Upper lobe of left lung (tissue), 6 donors: ENCODE data around the gene VCAM1. TPM values are rescaled to one million over a fixed set of nuclear protein-coding genes. Genes with fewer than 3 reads are reported as not detected.

Experiments
- ATAC-seq, 2 donors: fragments of 200-7000 bp; cut with Tn5 transposase; one replicate each; pipeline ENCODE4 v1.9.1; 2022; ENCODE audit warnings: mild to moderate bottlenecking in 2 of 2, moderate library complexity in 2 of 2; ENCODE audit not compliant: low FRiP score in 2 of 2
- DNase-seq, 2 donors: peaks; one replicate each; pipeline ENCODE4 v3.0.0-alpha.2; 2019 to 2020
- H3K27ac ChIP-seq, 4 donors: fragments of 200-600 bp; sonication (generic); one replicate each; pipeline ENCODE4 v1.5.1; 2016 to 2019
- H3K27me3 ChIP-seq, 4 donors: fragments of 200-600 bp; sonication (generic); one replicate each; pipeline ENCODE4 v1.5.1; 2017 to 2019
- H3K36me3 ChIP-seq, 4 donors: fragments of 200-600 bp; sonication (generic); one replicate each; pipeline ENCODE4 v1.5.1; 2016 to 2019
- H3K4me1 ChIP-seq, 4 donors: fragments of 200-600 bp; sonication (generic); one replicate each; pipeline ENCODE4 v1.5.1; 2018 to 2019
- H3K4me3 ChIP-seq, 4 donors: fragments of 200-600 bp; sonication (generic); one replicate each; pipeline ENCODE4 v1.5.1; 2017 to 2019; ENCODE audit warnings: mild to moderate bottlenecking in 2 of 4, moderate library complexity in 1 of 4
- H3K9me3 ChIP-seq, 4 donors: fragments of 200-600 bp; sonication (generic); one replicate each; pipeline ENCODE4 v1.5.1; 2018 to 2019
- CTCF ChIP-seq, 6 experiments: fragments of 450-650 bp in 4 of 6; fragments of 200-600 bp in 2 of 6; sonication (generic) in 2 of 6; IDR thresholded peaks; one replicate each; pipeline ENCODE4 v1.5.1; 2016 to 2019; ENCODE audit warnings: antibody characterized with exemption in 6 of 6
- EP300 ChIP-seq, 4 donors: sonication (generic); formaldehyde crosslinking; IDR thresholded peaks; one replicate each; pipeline ENCODE4 v1.5.1; 2017; ENCODE audit warnings: antibody characterized with exemption in 4 of 4, control low read depth in 2 of 4
- POLR2A ChIP-seq, 4 donors: fragments of 450-650 bp; IDR thresholded peaks; one replicate each; pipeline ENCODE4 v1.5.1; 2016 to 2017; ENCODE audit warnings: antibody characterized with exemption in 4 of 4, mild to moderate bottlenecking in 2 of 4
- POLR2AphosphoS5 ChIP-seq, 2 donors: sonication (generic); formaldehyde crosslinking; IDR thresholded peaks; one replicate each; pipeline ENCODE4 v1.5.1; 2017; ENCODE audit warnings: antibody characterized with exemption in 2 of 2
- WGBS, 2 donors: methylation state at CpG; one replicate each; pipeline ENCODE4 v1.1.5; 2017 to 2018; 5-methylcytosine and 5-hydroxymethylcytosine counted together
- total RNA-seq, 6 donors: library from RNA; depleted of rRNA in 4 of 6; stranded (reverse); fragments of >200 nt in 4 of 6; gene quantifications; one replicate each; pipeline versions ENCODE4 v1.1.0 to v1.2.1, GENCODE V29; 2016 to 2021
- donor health status: DM: no; HTN: no; CAD: no; lungs with moderate emphysema.
- donor health status: DM: no; HTN: yes; CAD: no; lungs with severe emphysema.

The VCAM1 gene
- total RNA-seq, 6 donors from 2014 or later, result 1.0 to 12.5 (median 3.2) TPM

GRCh38 chr1:100769906-100770646, 50.5 kb downstream of the VCAM1 start:
- no peak overlapping the region for H3K27ac ChIP-seq
- TF ChIP-seq POLR2AphosphoS5 (IDR thresholded peaks at IDR 0.05) (no peak), EP300 (IDR thresholded peaks at IDR 0.05) (no peak), CTCF (IDR thresholded peaks at IDR 0.05) (no peak), POLR2A (IDR thresholded peaks at IDR 0.05) (no peak)

GRCh38 chr1:100773444-100773843, 53.9 kb downstream of the VCAM1 start:
- H3K4me3 ChIP-seq, result no peak overlapping the region
- WGBS, 2 donors, result 84 to 91% methylated on average over 3 of the region's 3 CpGs
- H3K27me3 ChIP-seq, result no peaks in the 10 kb centered on the region
- H3K36me3 ChIP-seq, result no peaks in the 10 kb centered on the region
- ATAC-seq, result no peak
- no peak overlapping the region for H3K27ac ChIP-seq
- H3K9me3 ChIP-seq, result no peaks in the 10 kb centered on the region
- TF ChIP-seq POLR2A (IDR thresholded peaks at IDR 0.05) (no peak), CTCF (IDR thresholded peaks at IDR 0.05) (no peak), EP300 (IDR thresholded peaks at IDR 0.05) (no peak), POLR2AphosphoS5 (IDR thresholded peaks at IDR 0.05) (no peak)
- no peak for DNase-seq
- peaks cover 0 to 5% (median 0%) of the 10 kb centered on the region in 4 donors for H3K4me1 ChIP-seq

More at GRCh38 chr1:100769906-100770646, 50.5 kb downstream of the VCAM1 start:
- DNase-seq (no peak), ATAC-seq (no peak)
- H3K4me3 ChIP-seq, result no peak overlapping the region
- H3K4me1 ChIP-seq, result peaks cover 0 to 8% (median 0%) of the 10 kb centered on the region in 4 donors
- no peaks in the 10 kb centered on the region for H3K36me3 ChIP-seq
- 42 to 52% methylated on average over 4 of the region's 4 CpGs for WGBS, 2 donors
- H3K9me3 ChIP-seq, result no peaks in the 10 kb centered on the region
- no peaks in the 10 kb centered on the region for H3K27me3 ChIP-seq

- ATAC-seq (no peak), DNase-seq (no peak)
- H3K27ac ChIP-seq, result no peak overlapping the region
- TF ChIP-seq EP300 (IDR thresholded peaks at IDR 0.05), result no peak
- TF ChIP-seq CTCF (IDR thresholded peaks at IDR 0.05), result no peak
- no peaks in the 10 kb centered on the region for H3K36me3 ChIP-seq
- H3K4me3 ChIP-seq, result no peak overlapping the region
- no peaks in the 10 kb centered on the region for H3K27me3 ChIP-seq
- peaks cover 0 to 5% (median 0%) of the 10 kb centered on the region in 4 donors for H3K4me1 ChIP-seq
- no peaks in the 10 kb centered on the region for H3K9me3 ChIP-seq
- 91 to 92% methylated on average over 1 of the region's 1 CpG for WGBS, 2 donors
Observed at GRCh38 chr1:100774370-100774769, 54.8 kb downstream of the VCAM1 start.

GRCh38 chr1:100775483-100775882, 55.9 kb downstream of the VCAM1 start:
- WGBS, 2 donors, result 92 to 98% methylated on average over 4 of the region's 4 CpGs
- Histone ChIP-seq H3K36me3 (no peaks in the 10 kb centered on the region), H3K4me1 (no peaks in the 10 kb centered on the region), H3K27ac (no peak overlapping the region), H3K4me3 (no peak overlapping the region), H3K9me3 (no peaks in the 10 kb centered on the region), H3K27me3 (no peaks in the 10 kb centered on the region)
- TF ChIP-seq EP300 (IDR thresholded peaks at IDR 0.05), result no peak
- TF ChIP-seq CTCF (IDR thresholded peaks at IDR 0.05), result no peak
- no peak for TF ChIP-seq POLR2A (IDR thresholded peaks at IDR 0.05)
- TF ChIP-seq POLR2AphosphoS5 (IDR thresholded peaks at IDR 0.05), result no peak
- ATAC-seq (no peak), DNase-seq (no peak)

- H3K9me3 ChIP-seq, result peaks cover 0 to 4% (median 0%) of the 10 kb centered on the region in 4 donors
- H3K4me3 ChIP-seq, result no peak overlapping the region
- TF ChIP-seq POLR2A (IDR thresholded peaks at IDR 0.05), result no peak
- TF ChIP-seq CTCF (IDR thresholded peaks at IDR 0.05), result no peak
- TF ChIP-seq POLR2AphosphoS5 (IDR thresholded peaks at IDR 0.05), result no peak
- no peak for TF ChIP-seq EP300 (IDR thresholded peaks at IDR 0.05)
- ATAC-seq (no peak), DNase-seq (no peak)
- no peak overlapping the region for H3K27ac ChIP-seq
- no peaks in the 10 kb centered on the region for H3K4me1 ChIP-seq
- no peaks in the 10 kb centered on the region for H3K27me3 ChIP-seq
- H3K36me3 ChIP-seq, result no peaks in the 10 kb centered on the region
Observed at GRCh38 chr1:100778748-100779147, 59.2 kb downstream of the VCAM1 start.
